Right renal cortex interstitium (tissue), 3 donors: Measurements from ENCODE around the gene DNM2. TPM values are rescaled to one million over a fixed set of nuclear protein-coding genes. Genes with fewer than 3 reads are reported as not detected.

Experiments
- DNase-seq, 3 donors: peaks; one replicate each; pipeline ENCODE4 v3.0.0-alpha.2; 2013; ENCODE audit warnings: low read depth in 3 of 3, low spot score in 2 of 3
- polyA plus RNA-seq, 3 donors: library from polyadenylated mRNA; unstranded; fragments of 120-200 nt; gene quantifications; one replicate each; pipeline ENCODE4 v1.2.1, GENCODE V29; 2013; ENCODE audit not compliant: insufficient read length in 3 of 3

Gene DNM2
- polyA plus RNA-seq, 3 donors: 119 to 129 (median 126) TPM

- no peak for DNase-seq
These were observed 51.1 kb downstream of the DNM2 start for GRCh38 chr19:10768936-10769335.

GRCh38 chr19:10769533-10770491, 51.9 kb downstream of the DNM2 start:
- no peak for DNase-seq

- no peak for DNase-seq
These were observed 56.1 kb downstream of the DNM2 start for GRCh38 chr19:10773969-10774368.

- no peak for DNase-seq
These were observed 57.0 kb downstream of the DNM2 start for GRCh38 chr19:10774893-10775292.

GRCh38 chr19:10776900-10777650, 59.2 kb downstream of the DNM2 start:
- no peak for DNase-seq

GRCh38 chr19:10780368-10780767, 62.5 kb downstream of the DNM2 start:
- DNase-seq: no peak

GRCh38 chr19:10782795-10783194, 64.9 kb downstream of the DNM2 start:
- no peak for DNase-seq

- DNase-seq: no peak
These were observed 66.4 kb downstream of the DNM2 start for GRCh38 chr19:10784257-10784656.

GRCh38 chr19:10788146-10788545, 70.3 kb downstream of the DNM2 start:
- DNase-seq: no peak

- DNase-seq: no peak
These were observed 72.0 kb downstream of the DNM2 start for GRCh38 chr19:10789866-10790265.

GRCh38 chr19:10796653-10797052, 78.8 kb downstream of the DNM2 start:
- DNase-seq: no peak

GRCh38 chr19:10797078-10797477, 79.2 kb downstream of the DNM2 start:
- no peak for DNase-seq

- DNase-seq: no peak
These were observed 79.8 kb downstream of the DNM2 start for GRCh38 chr19:10797541-10798256.

- no peak for DNase-seq
These were observed 82.6 kb downstream of the DNM2 start for GRCh38 chr19:10800488-10800887.

- no peak for DNase-seq
These were observed 84.6 kb downstream of the DNM2 start for GRCh38 chr19:10802479-10802878.

- DNase-seq: no peak
These were observed 85.4 kb downstream of the DNM2 start for GRCh38 chr19:10803252-10803651.

GRCh38 chr19:10805065-10805757, 87.3 kb downstream of the DNM2 start:
- no peak for DNase-seq

- DNase-seq: no peak
These were observed 87.9 kb downstream of the DNM2 start for GRCh38 chr19:10805758-10806247.

GRCh38 chr19:10808937-10809649, 91.2 kb downstream of the DNM2 start:
- DNase-seq: no peak
